ENCODE data around the gene ZNF549. TPM values are rescaled to one million over a fixed set of nuclear protein-coding genes. Genes with fewer than 3 reads are reported as not detected.

Gene ZNF549
- total and polyA plus RNA-seq, 2 of the 13 experiments (the other 11 are each of a cell fraction or from before 2014, with no cell fraction given): 2.8 to 6.4 TPM

GRCh38 chr19:57527136-57527881 lies at the start of gene ZNF549 (continued):
- TF ChIP-seq ZBTB33 (CRISPR knock-in tag; IDR thresholded peaks at IDR 0.05): no peak
- no peak for TF ChIP-seq GZF1 (CRISPR knock-in tag; IDR thresholded peaks at IDR 0.05)
- peak; percentile 21; the same call in 1 of the 2 replicates for TF ChIP-seq MAFF (IDR thresholded peaks at IDR 0.05; ENCODE audit: low read depth, low read length)
- TF ChIP-seq CEBPB (IDR thresholded peaks at IDR 0.05; ENCODE audit: borderline replicate concordance, low read depth, low read length): peak; percentile 69; the same call in 1 of the 2 replicates
- TF ChIP-seq RXRA (CRISPR knock-in tag; IDR thresholded peaks at IDR 0.05): peak; percentile 60; the same call in 1 of the 2 replicates
- TF ChIP-seq ETV6 (CRISPR knock-in tag; conservative IDR thresholded peaks at IDR 0.05): peak; percentile 22; the same call in 1 of the 2 replicates
- peak; percentile 73 for TF ChIP-seq BHLHE40 (IDR thresholded peaks at IDR 0.05; ENCODE audit: low read length)
- peak; percentile 98 for TF ChIP-seq UBTF (CRISPR knock-in tag; IDR thresholded peaks at IDR 0.05)
- TF ChIP-seq NAIF1 (CRISPR knock-in tag; IDR thresholded peaks at IDR 0.05; ENCODE audit: borderline replicate concordance): peak; percentile 81; the same call in 1 of the 2 replicates
- TF ChIP-seq, protein P1, sequence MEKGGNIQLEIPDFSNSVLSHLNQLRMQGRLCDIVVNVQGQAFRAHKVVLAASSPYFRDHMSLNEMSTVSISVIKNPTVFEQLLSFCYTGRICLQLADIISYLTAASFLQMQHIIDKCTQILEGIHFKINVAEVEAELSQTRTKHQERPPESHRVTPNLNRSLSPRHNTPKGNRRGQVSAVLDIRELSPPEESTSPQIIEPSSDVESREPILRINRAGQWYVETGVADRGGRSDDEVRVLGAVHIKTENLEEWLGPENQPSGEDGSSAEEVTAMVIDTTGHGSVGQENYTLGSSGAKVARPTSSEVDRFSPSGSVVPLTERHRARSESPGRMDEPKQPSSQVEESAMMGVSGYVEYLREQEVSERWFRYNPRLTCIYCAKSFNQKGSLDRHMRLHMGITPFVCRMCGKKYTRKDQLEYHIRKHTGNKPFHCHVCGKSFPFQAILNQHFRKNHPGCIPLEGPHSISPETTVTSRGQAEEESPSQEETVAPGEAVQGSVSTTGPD (CRISPR knock-in tag; IDR thresholded peaks at IDR 0.05): no peak
- no peak; the same call in 1 of the 2 replicates for TF ChIP-seq ZNF619 (CRISPR knock-in tag; IDR thresholded peaks at IDR 0.05)
- TF ChIP-seq ZNF607 (CRISPR knock-in tag; IDR thresholded peaks at IDR 0.05; ENCODE audit: borderline replicate concordance): 0 out of 2 replicates have a peak, but pooled peaks have one; percentile 33
- TF ChIP-seq ZNF205 (CRISPR knock-in tag; IDR thresholded peaks at IDR 0.05): peak; percentile 83
- TF ChIP-seq KMT2A (CRISPR knock-in tag; IDR thresholded peaks at IDR 0.05): peak; percentile 94
- no peak; the same call in 1 of the 2 replicates for TF ChIP-seq ZNF766 (CRISPR knock-in tag; IDR thresholded peaks at IDR 0.05; ENCODE audit: borderline replicate concordance)
- TF ChIP-seq MXD3 (CRISPR knock-in tag; IDR thresholded peaks at IDR 0.05): peak; percentile 96
- TF ChIP-seq MAF1 (CRISPR knock-in tag; IDR thresholded peaks at IDR 0.05; ENCODE audit: borderline replicate concordance): no peak
- TF ChIP-seq SMAD3 (CRISPR knock-in tag; IDR thresholded peaks at IDR 0.05): peak; percentile 59; the same call in 1 of the 2 replicates
- no peak for TF ChIP-seq ZNF597 (CRISPR knock-in tag; IDR thresholded peaks at IDR 0.05)
- TF ChIP-seq GATAD2A (CRISPR knock-in tag; IDR thresholded peaks at IDR 0.05): peak; percentile 16; the same call in 1 of the 2 replicates
- no peak for TF ChIP-seq PRMT3 (CRISPR knock-in tag; IDR thresholded peaks at IDR 0.05; ENCODE audit: borderline replicate concordance, low read depth)
- TF ChIP-seq HCFC1 (IDR thresholded peaks at IDR 0.05; ENCODE audit: low read depth, low read length): peak; percentile 93
- no peak for TF ChIP-seq STAT5B (CRISPR knock-in tag; IDR thresholded peaks at IDR 0.05)
- no peak for TF ChIP-seq ZNF235 (CRISPR knock-in tag; IDR thresholded peaks at IDR 0.05; ENCODE audit: borderline replicate concordance)

Measured in HepG2 (cell line).